OCI-LY3 (cell line): ENCODE measurements around the gene SRPRA.

Experiments
- CTCF ChIP-seq: fragments of 200-600, 300-600 bp; sonication (generic); IDR thresholded peaks from 2 replicates; pipeline ENCODE4 v1.5.1; 2014; ENCODE audit warnings: antibody characterized with exemption, low read length, low read depth
- EZH2phosphoT487 ChIP-seq: fragments of 200-600 bp; shearing (Covaris generic); IDR thresholded peaks from 2 replicates; pipeline ENCODE4 v1.6.1; 2018; ENCODE audit warnings: antibody characterized with exemption, mixed run types, low read depth

- TF ChIP-seq CTCF (no peak), EZH2phosphoT487 (no peak)
Observed at GRCh38 chr11:126253265-126253664, 15.4 kb downstream of the SRPRA start.
